ENCODE results near the gene GJA8.

The GJA8 gene

DNA sequence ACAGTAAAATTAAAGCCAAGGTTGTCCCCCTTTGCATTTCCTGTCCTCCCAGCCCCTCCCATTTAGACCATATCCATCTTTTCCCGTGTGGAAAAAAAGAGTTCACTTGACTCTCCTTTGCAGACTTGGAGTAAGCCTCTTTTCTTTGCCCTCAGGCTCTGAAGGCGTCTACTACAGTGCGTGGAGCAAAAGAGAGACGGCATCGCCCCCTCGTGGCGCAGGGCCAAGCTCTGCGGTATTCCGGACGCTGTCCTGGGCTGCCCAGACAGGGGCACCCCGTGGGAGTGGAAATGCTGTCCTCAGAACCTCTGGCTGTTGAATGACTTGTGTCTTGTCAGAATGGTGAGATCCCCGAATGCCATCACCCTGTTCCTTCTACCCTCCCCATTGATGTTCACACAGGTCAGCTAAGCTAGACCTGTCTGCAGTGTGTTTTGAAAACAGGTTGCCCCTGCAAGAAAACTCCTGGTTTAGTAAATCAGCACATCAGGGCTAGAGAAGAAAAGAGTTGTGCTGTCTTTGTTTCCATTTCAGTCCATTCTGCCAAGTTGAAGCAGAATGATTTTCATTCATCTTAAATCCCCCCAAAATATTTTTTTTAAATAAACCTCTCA is 12.3 kb upstream of the GJA8 start:
- H3K14ac ChIP-seq (ENCODE audit: low read length) = no peak overlapping the region
- no peaks in the 10 kb centered on the region for H3K9me3 ChIP-seq (ENCODE audit: insufficient read depth, low read depth, low read length)
- no peaks in the 10 kb centered on the region for H3K79me2 ChIP-seq (ENCODE audit: control insufficient read depth, insufficient read depth, low read length, poor library complexity)
- no peaks in the 10 kb centered on the region for H3K36me3 ChIP-seq (ENCODE audit: control insufficient read depth in 1 of 2, insufficient read depth in 2 of 2, low read length in 2 of 2)
- H3K4ac ChIP-seq (ENCODE audit: low read depth, low read length) = no peak overlapping the region
- H3K79me1 ChIP-seq (ENCODE audit: low read length) = no peaks in the 10 kb centered on the region
- peak; percentile 78 to 96 for DNase-seq
- no peak overlapping the region for H2BK5ac ChIP-seq (ENCODE audit: low read depth, low read length, poor library complexity)
- no peaks in the 10 kb centered on the region for H3K4me1 ChIP-seq (ENCODE audit: control insufficient read depth in 1 of 2, insufficient read depth in 2 of 2, low read length in 2 of 2)
- no peak overlapping the region for H2BK120ac ChIP-seq (ENCODE audit: insufficient read depth, low read length, poor library complexity)
- H2AFZ ChIP-seq (ENCODE audit: insufficient read depth, low read length, poor library complexity) = no peak overlapping the region
- H3K23ac ChIP-seq (ENCODE audit: low read length) = no peak overlapping the region
- H4K91ac ChIP-seq (ENCODE audit: low read depth, low read length) = no peak overlapping the region
- no peak overlapping the region for H3K18ac ChIP-seq (ENCODE audit: low read length)
- no peak overlapping the region for H2BK12ac ChIP-seq (ENCODE audit: low read length)
- H3K27me3 ChIP-seq (ENCODE audit: insufficient read depth, low read length) = no peaks in the 10 kb centered on the region
- no peak overlapping the region for H3K9ac ChIP-seq (ENCODE audit: low read length)
- no peak overlapping the region for H3K4me2 ChIP-seq (ENCODE audit: low read length)
- H3K4me3 ChIP-seq (ENCODE audit: low read depth, low read length) = no peak overlapping the region
- H2AK5ac ChIP-seq (ENCODE audit: low read length) = no peak overlapping the region
- H4K12ac ChIP-seq (ENCODE audit: low read depth, low read length) = no peak overlapping the region
- WGBS (ENCODE audit: extremely low coverage, insufficient coverage, insufficient read length) = no CpG with 5 or more reads among the region's 12 CpGs
- no peak overlapping the region for H4K8ac ChIP-seq (ENCODE audit: low read depth, low read length)
- no peak overlapping the region for H3K27ac ChIP-seq (ENCODE audit: low read depth, low read length)

GRCh38 chr1:147891088-147891487 is 11.5 kb upstream of the GJA8 start:
- no peak overlapping the region for H3K4me3 ChIP-seq (ENCODE audit: low read depth, low read length)
- no peak overlapping the region for H2BK12ac ChIP-seq (ENCODE audit: low read length)
- no peak overlapping the region for H2AK5ac ChIP-seq (ENCODE audit: low read length)
- H3K4me2 ChIP-seq (ENCODE audit: low read length) = no peak overlapping the region
- H3K79me2 ChIP-seq (ENCODE audit: control insufficient read depth, insufficient read depth, low read length, poor library complexity) = no peaks in the 10 kb centered on the region
- no peaks in the 10 kb centered on the region for H3K36me3 ChIP-seq (ENCODE audit: control insufficient read depth in 1 of 2, insufficient read depth in 2 of 2, low read length in 2 of 2)
- H4K91ac ChIP-seq (ENCODE audit: low read depth, low read length) = no peak overlapping the region
- H4K8ac ChIP-seq (ENCODE audit: low read depth, low read length) = no peak overlapping the region
- no peak overlapping the region for H3K9ac ChIP-seq (ENCODE audit: low read length)
- no peak overlapping the region for H4K12ac ChIP-seq (ENCODE audit: low read depth, low read length)
- H3K23ac ChIP-seq (ENCODE audit: low read length) = no peak overlapping the region
- H3K14ac ChIP-seq (ENCODE audit: low read length) = no peak overlapping the region
- H3K27me3 ChIP-seq (ENCODE audit: insufficient read depth, low read length) = no peaks in the 10 kb centered on the region
- no peak overlapping the region for H3K4ac ChIP-seq (ENCODE audit: low read depth, low read length)
- H2BK120ac ChIP-seq (ENCODE audit: insufficient read depth, low read length, poor library complexity) = no peak overlapping the region
- no peak overlapping the region for H3K18ac ChIP-seq (ENCODE audit: low read length)
- H3K9me3 ChIP-seq (ENCODE audit: insufficient read depth, low read depth, low read length) = no peaks in the 10 kb centered on the region
- no peaks in the 10 kb centered on the region for H3K79me1 ChIP-seq (ENCODE audit: low read length)
- H3K27ac ChIP-seq (ENCODE audit: low read depth, low read length) = no peak overlapping the region
- no peak for DNase-seq
- no peaks in the 10 kb centered on the region for H3K4me1 ChIP-seq (ENCODE audit: control insufficient read depth in 1 of 2, insufficient read depth in 2 of 2, low read length in 2 of 2)
- no peak overlapping the region for H2AFZ ChIP-seq (ENCODE audit: insufficient read depth, low read length, poor library complexity)
- WGBS (ENCODE audit: extremely low coverage, insufficient coverage, insufficient read length) = no CpG with 5 or more reads among the region's 5 CpGs
- no peak overlapping the region for H2BK5ac ChIP-seq (ENCODE audit: low read depth, low read length, poor library complexity)

- no peak overlapping the region for H3K4me2 ChIP-seq (ENCODE audit: low read length)
- no peak overlapping the region for H3K4me3 ChIP-seq (ENCODE audit: low read depth, low read length)
- no peak overlapping the region for H2BK12ac ChIP-seq (ENCODE audit: low read length)
- H3K27ac ChIP-seq (ENCODE audit: low read depth, low read length) = no peak overlapping the region
- H3K9ac ChIP-seq (ENCODE audit: low read length) = no peak overlapping the region
- no peaks in the 10 kb centered on the region for H3K27me3 ChIP-seq (ENCODE audit: insufficient read depth, low read length)
- no peaks in the 10 kb centered on the region for H3K36me3 ChIP-seq (ENCODE audit: control insufficient read depth in 1 of 2, insufficient read depth in 2 of 2, low read length in 2 of 2)
- H3K79me1 ChIP-seq (ENCODE audit: low read length) = no peaks in the 10 kb centered on the region
- no peak overlapping the region for H3K18ac ChIP-seq (ENCODE audit: low read length)
- H4K8ac ChIP-seq (ENCODE audit: low read depth, low read length) = no peak overlapping the region
- H4K12ac ChIP-seq (ENCODE audit: low read depth, low read length) = no peak overlapping the region
- H2BK120ac ChIP-seq (ENCODE audit: insufficient read depth, low read length, poor library complexity) = no peak overlapping the region
- no peak overlapping the region for H2AK5ac ChIP-seq (ENCODE audit: low read length)
- DNase-seq = no peak
- no peak overlapping the region for H2BK5ac ChIP-seq (ENCODE audit: low read depth, low read length, poor library complexity)
- no peaks in the 10 kb centered on the region for H3K9me3 ChIP-seq (ENCODE audit: insufficient read depth, low read depth, low read length)
- no peak overlapping the region for H4K91ac ChIP-seq (ENCODE audit: low read depth, low read length)
- H2AFZ ChIP-seq (ENCODE audit: insufficient read depth, low read length, poor library complexity) = no peak overlapping the region
- H3K79me2 ChIP-seq (ENCODE audit: control insufficient read depth, insufficient read depth, low read length, poor library complexity) = no peaks in the 10 kb centered on the region
- no peaks in the 10 kb centered on the region for H3K4me1 ChIP-seq (ENCODE audit: control insufficient read depth in 1 of 2, insufficient read depth in 2 of 2, low read length in 2 of 2)
- no peak overlapping the region for H3K23ac ChIP-seq (ENCODE audit: low read length)
- H3K4ac ChIP-seq (ENCODE audit: low read depth, low read length) = no peak overlapping the region
- H3K14ac ChIP-seq (ENCODE audit: low read length) = no peak overlapping the region
- no CpG with 5 or more reads among the region's 5 CpGs for WGBS (ENCODE audit: extremely low coverage, insufficient coverage, insufficient read length)
Measured at GRCh38 chr1:147892216-147892615, 10.4 kb upstream of the GJA8 start.

GRCh38 chr1:147892731-147893214 is 9.8 kb upstream of the GJA8 start:
- Histone ChIP-seq H3K4me2 (ENCODE audit: low read length) (no peak overlapping the region), H3K9ac (ENCODE audit: low read length) (no peak overlapping the region), H2BK5ac (ENCODE audit: low read depth, low read length, poor library complexity) (no peak overlapping the region), H3K27ac (ENCODE audit: low read depth, low read length) (no peak overlapping the region), H3K14ac (ENCODE audit: low read length) (no peak overlapping the region), H2AK5ac (ENCODE audit: low read length) (no peak overlapping the region), H4K8ac (ENCODE audit: low read depth, low read length) (no peak overlapping the region), H3K4me1 (ENCODE audit: control insufficient read depth in 1 of 2, insufficient read depth in 2 of 2, low read length in 2 of 2) (no peaks in the 10 kb centered on the region), H2BK12ac (ENCODE audit: low read length) (no peak overlapping the region), H3K23ac (ENCODE audit: low read length) (no peak overlapping the region), H2BK120ac (ENCODE audit: insufficient read depth, low read length, poor library complexity) (no peak overlapping the region), H2AFZ (ENCODE audit: insufficient read depth, low read length, poor library complexity) (no peak overlapping the region), H3K36me3 (ENCODE audit: control insufficient read depth in 1 of 2, insufficient read depth in 2 of 2, low read length in 2 of 2) (no peaks in the 10 kb centered on the region), H3K27me3 (ENCODE audit: insufficient read depth, low read length) (no peaks in the 10 kb centered on the region), H3K79me1 (ENCODE audit: low read length) (no peaks in the 10 kb centered on the region), H3K4me3 (ENCODE audit: low read depth, low read length) (no peak overlapping the region), H4K91ac (ENCODE audit: low read depth, low read length) (no peak overlapping the region), H3K9me3 (ENCODE audit: insufficient read depth, low read depth, low read length) (no peaks in the 10 kb centered on the region), H3K79me2 (ENCODE audit: control insufficient read depth, insufficient read depth, low read length, poor library complexity) (no peaks in the 10 kb centered on the region), H4K12ac (ENCODE audit: low read depth, low read length) (no peak overlapping the region), H3K4ac (ENCODE audit: low read depth, low read length) (no peak overlapping the region), H3K18ac (ENCODE audit: low read length) (no peak overlapping the region)
- DNase-seq = peak in 1 of 2 donors; percentile 83
- WGBS (ENCODE audit: extremely low coverage, insufficient coverage, insufficient read length) = no CpG with 5 or more reads among the region's 1 CpG
